OCI-LY1 (cell line): ENCODE measurements around the gene WNT11.

Experiments used
- CTCF ChIP-seq: fragments of 200-600 bp; sonication (generic), shearing (Covaris generic); IDR thresholded peaks from 2 replicates; pipeline ENCODE4 v1.5.1; 2017; ENCODE audit warnings: mild to moderate bottlenecking, antibody characterized with exemption, low read length, moderate library complexity, mixed read lengths
- EZH2 ChIP-seq: fragments of 200-600 bp; sonication (generic), shearing (Covaris generic); IDR thresholded peaks from 2 replicates; pipeline ENCODE4 v1.8.0; 2017; ENCODE audit warnings: borderline replicate concordance, mixed run types, mild to moderate bottlenecking, antibody characterized with exemption, low read length, moderate library complexity, mixed read lengths

- TF ChIP-seq CTCF (peak; percentile 96), EZH2 (no peak)
Measured at GRCh38 chr11:76152086-76152681, 54.1 kb downstream of the WNT11 start.
